GM21737 (cell line): ENCODE measurements around the gene MFAP3L.

Experiments used
- ATAC-seq: cut with Tn5 transposase; IDR thresholded peaks from one replicate; pipeline ENCODE4 v1.9.1; 2021; ENCODE audit warnings: mild to moderate bottlenecking, moderate library complexity; ENCODE audit not compliant: unreplicated experiment

Gene MFAP3L

GRCh38 chr4:170025523-170026252 lies 507 bp downstream of the MFAP3L start:
- ATAC-seq: no peak

GRCh38 chr4:170022211-170022610 lies 4.0 kb downstream of the MFAP3L start:
- ATAC-seq: no peak

- ATAC-seq: no peak
Observed at GRCh38 chr4:170017252-170017651, 8.9 kb downstream of the MFAP3L start.

GRCh38 chr4:170015285-170015684 lies 10.9 kb downstream of the MFAP3L start:
- ATAC-seq: no peak

- ATAC-seq: no peak
Observed at GRCh38 chr4:170014359-170015011, 11.7 kb downstream of the MFAP3L start.

GRCh38 chr4:170012629-170012958 lies 13.6 kb downstream of the MFAP3L start:
- ATAC-seq: no peak

- no peak for ATAC-seq
Observed at GRCh38 chr4:170011921-170012628, 14.1 kb downstream of the MFAP3L start.

GRCh38 chr4:170009291-170009690 lies 16.9 kb downstream of the MFAP3L start:
- ATAC-seq: no peak

GRCh38 chr4:170008801-170009200 lies 17.4 kb downstream of the MFAP3L start:
- no peak for ATAC-seq

- no peak for ATAC-seq
Observed at GRCh38 chr4:170008371-170008770, 17.8 kb downstream of the MFAP3L start.

- no peak for ATAC-seq
Observed at GRCh38 chr4:170007113-170007512, 19.1 kb downstream of the MFAP3L start.

- ATAC-seq: no peak
Observed at GRCh38 chr4:170005472-170005871, 20.7 kb downstream of the MFAP3L start.

GRCh38 chr4:170004651-170005295 lies 21.4 kb downstream of the MFAP3L start:
- no peak for ATAC-seq

GRCh38 chr4:170003071-170004070 lies 22.8 kb downstream of the MFAP3L start:
- ATAC-seq: no peak

GRCh38 chr4:170001745-170002267 lies 24.4 kb downstream of the MFAP3L start:
- ATAC-seq: no peak

GRCh38 chr4:170001011-170001744 lies 25.0 kb downstream of the MFAP3L start:
- ATAC-seq: no peak

- ATAC-seq: no peak
Observed at GRCh38 chr4:169999923-170000322, 26.3 kb downstream of the MFAP3L start.

GRCh38 chr4:169998981-169999380 lies 27.2 kb downstream of the MFAP3L start:
- ATAC-seq: no peak
